Right renal pelvis (tissue), 4 donors: Measurements from ENCODE around the gene AKR1D1. TPM values are rescaled to one million over a fixed set of nuclear protein-coding genes. Genes with fewer than 3 reads are reported as not detected.
"Not testable (repeated sequence)": the region's sequence is repeated elsewhere in the genome, so short reads cannot be mapped to it uniquely, and the experiment has no call there.

ENCODE experiments used
- DNase-seq, 4 donors: peaks; one replicate each; pipeline ENCODE4 v3.0.0-alpha.2; 2013; ENCODE audit warnings: low read depth in 4 of 4, low spot score in 3 of 4, missing footprints in 1 of 4
- polyA plus RNA-seq, 4 donors: library from polyadenylated mRNA; unstranded; fragments of 120-200 nt; gene quantifications; one replicate each; pipeline ENCODE4 v1.2.1, GENCODE V29; 2013; ENCODE audit not compliant: insufficient read length in 4 of 4

The AKR1D1 gene
- polyA plus RNA-seq, 4 donors: 0.07 to 0.09 TPM; not detected in 2

- no peak for DNase-seq
These were observed 3.5 kb upstream of the AKR1D1 start for GRCh38 chr7:138072726-138073125.

DNA sequence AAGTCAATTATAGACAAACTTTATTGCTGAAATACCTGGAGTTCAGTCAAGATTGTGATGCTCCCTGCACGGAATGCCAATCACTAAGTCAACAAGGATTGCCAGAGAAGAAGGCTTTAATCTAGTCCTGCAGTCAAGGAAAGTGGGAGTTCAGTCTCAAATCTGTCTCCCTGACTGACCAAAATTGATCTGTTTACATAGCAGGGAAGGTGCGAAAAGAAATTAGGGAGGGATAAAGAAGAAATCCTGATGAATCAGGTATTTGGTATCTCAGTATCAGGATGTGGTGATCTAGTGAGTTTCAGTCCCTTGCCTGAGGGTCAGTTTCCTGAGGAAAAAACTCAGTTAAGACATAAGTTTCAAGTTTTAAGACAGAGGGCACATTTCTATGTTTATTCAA lies 2.1 kb upstream of the AKR1D1 start:
- DNase-seq: no peak

GRCh38 chr7:138074540-138074939 lies 1.7 kb upstream of the AKR1D1 start:
- no peak for DNase-seq

DNA sequence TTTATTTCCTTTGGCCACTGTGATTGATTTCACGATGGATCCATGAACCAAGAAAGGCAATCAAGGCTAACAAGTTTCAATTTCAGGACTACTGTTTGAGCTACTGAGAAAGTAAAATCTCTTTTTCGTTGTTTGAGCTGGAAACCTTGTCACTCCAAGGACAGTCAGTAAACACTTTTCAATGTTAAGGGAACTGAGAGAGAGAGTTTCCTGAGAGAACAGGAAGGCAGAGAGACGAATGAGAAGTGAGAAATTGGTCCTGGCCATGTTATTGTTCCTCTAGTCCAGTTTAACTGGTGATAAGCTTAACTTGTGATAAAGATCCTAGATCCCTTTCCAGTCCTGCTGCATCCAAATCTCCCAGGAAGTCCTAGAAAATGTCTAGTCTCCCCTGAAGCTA lies 909 bp upstream of the AKR1D1 start:
- DNase-seq: no peak

DNA sequence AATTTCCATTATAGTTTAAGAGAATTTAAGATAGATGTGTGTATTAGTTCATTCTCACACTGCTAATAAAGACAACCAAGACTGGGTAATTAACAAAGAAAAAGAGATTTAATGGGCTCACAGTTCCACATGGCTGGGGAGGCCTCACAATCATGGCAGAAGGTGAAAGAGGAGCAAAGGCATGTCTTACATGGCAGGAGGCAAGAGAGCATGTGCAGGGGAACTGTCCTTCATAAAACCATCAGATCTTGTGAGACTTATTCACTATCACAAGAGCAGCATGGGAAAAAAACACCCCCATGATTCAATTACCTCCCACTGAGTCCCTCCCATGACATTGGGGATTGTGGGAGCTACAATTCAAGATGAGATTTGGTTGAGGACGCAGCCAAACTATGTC lies 473 bp upstream of the AKR1D1 start:
- DNase-seq: not testable (repeated sequence)

DNA sequence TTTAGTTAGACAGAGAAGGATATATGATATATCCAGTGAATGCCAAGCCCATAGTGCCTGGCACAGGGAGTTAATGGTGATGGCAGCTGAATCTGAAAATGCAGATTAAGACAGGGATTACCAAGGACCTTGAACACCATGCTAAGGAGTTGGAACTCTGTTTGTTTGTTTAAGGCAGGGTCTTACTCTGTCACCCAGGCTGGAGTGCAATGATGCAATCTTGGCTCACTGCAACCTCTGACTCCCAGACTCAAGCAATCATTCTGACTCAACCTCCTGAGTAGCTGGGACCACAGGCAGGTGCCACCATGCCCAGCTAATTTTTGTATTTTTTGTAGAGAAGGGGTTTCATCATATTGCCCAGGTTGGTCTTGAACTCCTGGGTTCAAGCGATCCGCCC lies 1.6 kb downstream of the AKR1D1 start:
- DNase-seq: no peak

DNA sequence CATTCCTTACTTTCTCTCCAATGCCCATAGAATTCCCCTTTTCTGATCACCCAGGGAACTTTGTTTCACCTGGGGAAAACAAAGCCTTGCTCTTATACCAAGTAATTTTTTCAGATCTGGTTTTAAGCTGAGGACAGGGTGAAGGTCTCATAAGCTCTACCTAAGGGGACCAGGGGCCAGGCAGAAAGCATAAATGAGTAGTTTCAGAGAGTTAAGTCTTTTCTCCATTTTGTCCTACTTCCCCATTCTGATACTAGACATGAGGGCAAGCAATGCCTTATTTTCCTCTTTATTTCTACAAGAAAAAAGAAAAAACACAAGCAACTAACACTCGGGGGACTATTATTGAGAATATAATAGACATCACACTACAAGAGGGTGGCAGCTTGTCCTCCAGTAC lies 2.9 kb downstream of the AKR1D1 start:
- no peak for DNase-seq

- DNase-seq: no peak
These were observed 5.6 kb downstream of the AKR1D1 start for GRCh38 chr7:138081868-138082267.

DNA sequence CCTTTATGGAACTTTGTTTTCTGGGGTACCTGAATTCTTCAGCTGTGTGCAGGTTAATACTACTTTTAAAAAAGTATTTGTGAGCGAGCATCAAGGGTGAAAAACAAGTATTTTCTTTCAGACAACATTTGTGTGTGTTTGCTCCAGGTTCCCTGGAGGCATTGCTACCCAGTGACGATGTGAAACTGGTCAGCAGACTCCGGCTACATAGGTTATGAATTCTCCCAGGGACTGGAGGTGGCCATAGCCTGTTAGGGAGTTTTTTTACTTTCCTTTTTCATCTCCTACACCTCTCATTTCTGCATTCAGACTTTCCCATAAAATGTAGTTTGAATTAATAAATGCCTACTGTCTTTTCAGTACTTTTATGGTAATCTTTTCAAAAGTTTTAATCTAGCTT lies 7.6 kb downstream of the AKR1D1 start:
- no peak for DNase-seq

DNA sequence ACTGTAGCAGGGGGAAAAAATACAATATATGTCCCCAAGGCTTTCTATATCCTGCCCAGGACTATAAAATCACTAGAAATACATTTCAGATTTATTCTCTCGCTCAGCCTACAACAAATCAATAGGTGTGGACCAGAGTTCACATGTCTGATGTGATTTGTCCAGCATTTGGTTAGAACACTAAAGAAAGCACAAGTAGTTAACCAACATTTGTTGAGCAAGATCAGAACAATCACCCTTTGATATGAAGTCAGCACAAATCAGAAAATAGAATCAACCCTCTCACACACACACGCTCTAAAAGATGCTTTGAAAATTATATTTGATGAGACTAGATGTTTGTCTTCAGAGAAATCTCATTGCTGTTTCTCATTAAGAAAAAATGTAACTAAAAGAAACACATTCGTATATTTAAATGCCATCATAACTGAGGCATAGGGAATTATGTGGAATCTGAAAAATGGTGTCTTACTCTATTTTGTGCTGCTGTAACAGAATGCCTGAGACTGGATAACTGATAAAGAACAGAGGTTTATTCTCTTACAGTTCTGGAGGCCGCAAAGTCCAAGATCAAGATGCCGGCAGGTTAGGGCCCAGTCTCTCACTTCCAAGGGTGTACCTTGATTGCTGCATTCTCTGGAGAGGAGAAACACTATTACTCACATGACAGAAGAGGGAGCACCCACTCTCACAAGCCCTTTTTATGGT lies 10.5 kb downstream of the AKR1D1 start:
- no peak for DNase-seq

GRCh38 chr7:138089080-138089901 lies 13.0 kb downstream of the AKR1D1 start:
- DNase-seq: no peak

GRCh38 chr7:138091032-138091431 lies 14.8 kb downstream of the AKR1D1 start:
- DNase-seq: no peak

GRCh38 chr7:138091840-138092239 lies 15.6 kb downstream of the AKR1D1 start:
- not testable (repeated sequence) for DNase-seq

GRCh38 chr7:138092486-138093028 lies 16.3 kb downstream of the AKR1D1 start:
- no peak for DNase-seq

- DNase-seq: no peak
These were observed 20.0 kb downstream of the AKR1D1 start for GRCh38 chr7:138095972-138096935.

DNA sequence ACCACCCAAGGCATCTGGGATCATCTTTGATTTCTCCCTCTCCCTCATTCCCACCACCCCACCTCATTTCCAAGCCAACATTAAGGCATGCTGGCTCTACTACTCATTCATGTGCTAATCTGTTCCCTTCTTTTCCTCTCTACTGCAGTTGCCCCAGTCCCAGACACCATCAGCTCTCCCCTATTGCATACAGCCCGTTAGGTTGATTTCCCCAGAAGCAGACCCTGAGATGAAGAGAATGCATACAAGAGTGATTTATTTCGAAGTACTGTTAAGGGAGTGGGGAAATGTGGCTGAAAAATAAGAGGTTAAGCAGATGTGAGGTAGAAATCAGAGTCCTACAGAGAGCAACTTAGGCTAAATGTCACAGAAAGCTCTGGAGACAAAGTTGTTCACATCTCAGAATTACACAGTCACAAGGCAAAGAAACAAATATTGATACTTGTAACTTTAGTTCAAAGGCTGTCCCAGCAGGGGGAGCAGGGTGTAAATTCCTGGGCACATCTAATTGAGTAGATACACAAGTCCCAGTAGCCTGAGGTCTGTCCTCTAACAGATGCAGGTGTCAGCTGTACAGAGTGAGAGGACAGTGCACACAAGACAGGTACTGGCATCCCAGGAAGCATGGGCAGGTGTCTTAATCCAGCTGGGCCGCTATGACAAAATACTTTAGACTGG lies 20.9 kb downstream of the AKR1D1 start:
- DNase-seq: no peak

GRCh38 chr7:138099813-138100212 lies 23.6 kb downstream of the AKR1D1 start:
- no peak for DNase-seq

DNA sequence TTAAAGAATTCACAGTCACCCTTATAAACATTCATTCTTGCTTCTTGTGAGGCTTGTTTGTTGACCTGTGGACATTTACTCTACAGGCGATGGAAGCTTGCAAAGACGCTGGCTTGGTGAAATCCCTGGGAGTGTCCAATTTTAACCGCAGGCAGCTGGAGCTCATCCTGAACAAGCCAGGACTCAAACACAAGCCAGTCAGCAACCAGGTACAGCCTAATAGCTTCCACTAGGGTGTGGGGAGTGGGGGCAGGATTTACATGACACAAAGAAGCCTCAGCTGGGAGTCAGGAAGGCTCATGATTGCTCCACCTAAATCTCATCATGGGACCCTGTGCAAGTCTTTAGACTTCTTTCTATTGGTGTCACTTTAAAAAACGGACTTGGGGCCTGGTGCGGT lies 29.0 kb downstream of the AKR1D1 start:
- DNase-seq: no peak

GRCh38 chr7:138115047-138115446 lies 38.8 kb downstream of the AKR1D1 start:
- DNase-seq: no peak

GRCh38 chr7:138116141-138116540 lies 39.9 kb downstream of the AKR1D1 start:
- no peak for DNase-seq
